ENCODE measurements around the gene REEP1. TPM values are rescaled to one million over a fixed set of nuclear protein-coding genes. Genes with fewer than 3 reads are reported as not detected.
A peak's percentile ranks its signal among the peaks of the same experiment; 100 is the strongest.

REEP1 gene
- total RNA-seq, 1 experiment from 2014 or later: 5.9 TPM

- TF ChIP-seq ZBTB33 (IDR thresholded peaks at IDR 0.05; ENCODE audit: extremely low read depth, insufficient replicate concordance, low read length) (no peak), EGR1 (IDR thresholded peaks at IDR 0.05; ENCODE audit: low read depth) (no peak)
- TF ChIP-seq, protein P1, sequence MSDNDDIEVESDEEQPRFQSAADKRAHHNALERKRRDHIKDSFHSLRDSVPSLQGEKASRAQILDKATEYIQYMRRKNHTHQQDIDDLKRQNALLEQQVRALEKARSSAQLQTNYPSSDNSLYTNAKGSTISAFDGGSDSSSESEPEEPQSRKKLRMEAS (IDR thresholded peaks at IDR 0.05): no peak
Observed at GRCh38 chr2:86336675-86337243, 667 bp downstream of the REEP1 start (continued).

DNA sequence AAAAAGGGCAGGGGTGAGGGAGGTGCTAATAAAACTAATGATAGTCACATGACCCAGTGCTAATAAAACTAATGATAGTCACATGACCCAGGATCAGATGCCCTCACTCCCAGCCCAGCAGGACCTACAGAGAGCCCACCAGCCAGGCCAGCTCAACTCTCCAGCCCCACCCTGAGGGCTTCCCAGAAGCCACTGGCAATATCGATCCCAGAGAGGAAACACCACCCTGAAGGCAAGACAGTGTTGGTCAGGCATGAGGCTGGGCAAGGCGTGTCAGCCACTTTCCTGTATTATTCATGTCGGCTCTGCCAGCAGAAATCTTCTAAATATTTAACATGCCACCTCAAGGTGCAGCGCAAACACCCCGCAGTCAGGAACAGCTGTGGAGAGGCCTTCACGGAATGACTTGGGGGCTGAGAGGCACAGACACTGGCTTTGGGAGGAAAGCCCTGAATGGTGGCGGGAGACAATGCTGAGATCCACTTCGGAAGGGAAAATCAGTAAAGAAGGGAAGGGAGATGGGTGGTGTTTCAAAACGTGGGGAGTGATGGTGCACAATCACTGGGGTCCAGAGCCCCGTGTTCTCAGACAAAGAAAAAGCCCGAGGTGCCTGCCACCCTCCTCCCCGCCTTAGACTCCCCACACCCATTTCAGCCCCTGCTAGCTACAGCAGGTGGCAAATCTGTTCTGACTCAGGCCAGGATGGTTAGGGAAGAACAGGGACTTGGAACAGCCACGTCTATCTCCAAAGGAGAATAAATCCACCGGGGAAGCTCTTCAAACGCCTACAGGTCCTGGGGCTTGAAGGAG lies 1.4 kb downstream of the REEP1 start:
- no peaks in the 10 kb centered on the region for H3K9me3 ChIP-seq (ENCODE audit: control insufficient read depth in 1 of 2, insufficient read depth in 1 of 2, low read depth in 1 of 2, low read length in 2 of 2)
- H3K27ac ChIP-seq (ENCODE audit: low read depth, low read length): no peak overlapping the region
- no peaks in the 10 kb centered on the region for H3K36me3 ChIP-seq (ENCODE audit: control insufficient read depth in 1 of 2, insufficient read depth in 2 of 2, low read length in 2 of 2)
- H3K9ac ChIP-seq (ENCODE audit: low read length): no peak overlapping the region
- no TSS peak for BruUV-seq (replicated peaks)
- no peaks in the 10 kb centered on the region for H4K20me1 ChIP-seq (ENCODE audit: insufficient read depth)
- ChIA-PET RAD21 (ENCODE audit: low non-redundant PET in 1 of 2, low total read pairs in 2 of 2, uncharacterized antibody in 2 of 2, unreplicated experiment in 2 of 2) (no interaction called here), POLR2A (no interaction called here), CTCF (no interaction called here)
- H3K27me3 ChIP-seq (ENCODE audit: insufficient read depth, low read length): peaks cover 14% of the 10 kb centered on the region; the same call in 1 of the 2 replicates
- peaks cover 11 to 20% of the 10 kb centered on the region in 2 experiments; a peak in 3 of 4 replicates for H3K4me1 ChIP-seq (ENCODE audit: control insufficient read depth in 1 of 2, insufficient read depth in 2 of 2, low read length in 2 of 2)
- peak overlapping the region; percentile 49 to 63 for H3K4me3 ChIP-seq (replicated peaks in 1 of 2; ENCODE audit: low read depth in 1 of 2, low read length in 2 of 2)
- TF ChIP-seq, protein P2, sequence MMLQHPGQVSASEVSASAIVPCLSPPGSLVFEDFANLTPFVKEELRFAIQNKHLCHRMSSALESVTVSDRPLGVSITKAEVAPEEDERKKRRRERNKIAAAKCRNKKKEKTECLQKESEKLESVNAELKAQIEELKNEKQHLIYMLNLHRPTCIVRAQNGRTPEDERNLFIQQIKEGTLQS (IDR thresholded peaks at IDR 0.05): no peak
- TF ChIP-seq ZFX (IDR thresholded peaks at IDR 0.05): no peak
- TF ChIP-seq POLR2AphosphoS5 (IDR thresholded peaks at IDR 0.05; ENCODE audit: low read depth, low read length): no peak
- no peak for TF ChIP-seq SIN3A (IDR thresholded peaks at IDR 0.05; ENCODE audit: low read depth)
- TF ChIP-seq CBX3 (IDR thresholded peaks at IDR 0.05; ENCODE audit: low read depth): no peak
- TF ChIP-seq CEBPB (IDR thresholded peaks at IDR 0.05; ENCODE audit: low read depth): no peak
- no peak for TF ChIP-seq EZH2 (IDR thresholded peaks at IDR 0.05)
- TF ChIP-seq TCF7L2 (IDR thresholded peaks at IDR 0.05; ENCODE audit: borderline replicate concordance, extremely low read depth, insufficient read depth, insufficient read length): no peak
- TF ChIP-seq ZBTB33 (IDR thresholded peaks at IDR 0.05; ENCODE audit: extremely low read depth, insufficient replicate concordance, low read length): no peak
- TF ChIP-seq SP1 (IDR thresholded peaks at IDR 0.05; ENCODE audit: low read depth): no peak
- TF ChIP-seq SRF (IDR thresholded peaks at IDR 0.05; ENCODE audit: low read depth): no peak
- TF ChIP-seq ZNF274 (IDR thresholded peaks at IDR 0.05; ENCODE audit: low read depth, low read length): no peak
- TF ChIP-seq ELF1 (IDR thresholded peaks at IDR 0.05; ENCODE audit: borderline replicate concordance, low read depth): no peak
- no peak for TF ChIP-seq EZH2phosphoT487 (IDR thresholded peaks at IDR 0.05; ENCODE audit: borderline replicate concordance)
- TF ChIP-seq POLR2A (IDR thresholded peaks at IDR 0.05; ENCODE audit: borderline replicate concordance, extremely low read depth, insufficient read depth, insufficient read length): no peak
- TF ChIP-seq FOSL1 (IDR thresholded peaks at IDR 0.05; ENCODE audit: low read depth): no peak
- no peak for TF ChIP-seq RAD21 (IDR thresholded peaks at IDR 0.05; ENCODE audit: low read depth)
- no peak for TF ChIP-seq YY1 (IDR thresholded peaks at IDR 0.05; ENCODE audit: extremely low read depth, insufficient replicate concordance, low read depth, low read length)
- intact Hi-C loops (cut with micrococcal nuclease): no loop called here
- H3K79me2 ChIP-seq (ENCODE audit: insufficient read depth, low read length): no peaks in the 10 kb centered on the region
- no peak overlapping the region for H2AFZ ChIP-seq (ENCODE audit: low read depth, low read length, poor library complexity, severe bottlenecking)
- no peaks in the 10 kb centered on the region for H3K9me2 ChIP-seq (ENCODE audit: insufficient read depth)
- ATAC-seq (no peak), DNase-seq (ENCODE audit: low read depth, low spot score) (no peak)
- peak overlapping the region; percentile 91 for H3K4me2 ChIP-seq (ENCODE audit: low read length)

All from HCT116 (cell line).